H1 (cell line): Measurements from ENCODE around the gene SPATA13. TPM values are rescaled to one million over a fixed set of nuclear protein-coding genes. Genes with fewer than 3 reads are reported as not detected.

Source experiments
- CTCF ChIA-PET: fragments of 300-600 bp; sonication (Branson Sonifier 250); formaldehyde crosslinking; loops from one replicate; lab custom pipeline; 2021; ENCODE audit not compliant: partially characterized antibody; lab: Charles Lee
- POLR2A ChIA-PET: fragments of 300-600 bp; sonication (Branson Sonifier 250); formaldehyde crosslinking; loops from one replicate; lab custom pipeline; 2021; ENCODE audit warnings: inconsistent platforms; ENCODE audit not compliant: partially characterized antibody; lab: Charles Lee
- DNase-seq, 2 experiments: peaks; one replicate each; pipeline versions ENCODE4 v3.0.0 to v3.0.0-alpha.2; 2010 to 2022; ENCODE audit warnings: low spot score in 2 of 2, low read depth in 1 of 2, mixed read lengths in 1 of 2
- FAIRE-seq: peaks from 2 replicates; lab custom pipeline; 2011; peaks lifted over from hg19 to GRCh38; lab: Jason Lieb, UNC
- H2AFZ ChIP-seq: 2 replicates; pipeline ENCODE4 v1.8.1; 2012; ENCODE audit warnings: low read length, inconsistent platforms
- H2AK5ac ChIP-seq: 2 replicates; pipeline ENCODE4 v1.6.1; 2013; ENCODE audit warnings: low read depth, low read length
- H2BK120ac ChIP-seq: replicated peaks from 2 replicates; pipeline ENCODE3; 2013; ENCODE audit warnings: low read depth, low read length, inconsistent platforms
- H2BK12ac ChIP-seq: 2 replicates; pipeline ENCODE4 v1.6.1; 2013; ENCODE audit warnings: low read depth, low read length
- H2BK15ac ChIP-seq: 2 replicates; pipeline ENCODE4 v1.6.1; 2013; ENCODE audit warnings: low read length
- H2BK20ac ChIP-seq: 2 replicates; pipeline ENCODE4 v1.6.1; 2013; ENCODE audit warnings: low read length
- H2BK5ac ChIP-seq: 2 replicates; pipeline ENCODE4 v1.6.1; 2013; ENCODE audit warnings: low read depth, low read length
- H3K14ac ChIP-seq: 2 replicates; pipeline ENCODE4 v1.6.1; 2013; ENCODE audit warnings: inconsistent platforms; ENCODE audit not compliant: insufficient read length
- H3K18ac ChIP-seq: 2 replicates; pipeline ENCODE4 v1.6.1; 2013; ENCODE audit warnings: low read length; ENCODE audit errors: extremely low read depth
- H3K23ac ChIP-seq: 2 replicates; pipeline ENCODE4 v1.6.1; 2013; ENCODE audit warnings: inconsistent platforms; ENCODE audit not compliant: insufficient read length
- H3K23me2 ChIP-seq: 2 replicates; pipeline ENCODE4 v1.6.1; 2013; ENCODE audit warnings: low read depth, low read length
- H3K27ac ChIP-seq: 2 replicates; pipeline ENCODE4 v1.6.1; 2011; ENCODE audit warnings: low read depth, low read length, inconsistent platforms
- H3K27me3 ChIP-seq, 4 experiments: replicated peaks in 1 of 4; 1 replicate in 1 of 4; 2 replicates in 3 of 4; pipeline versions ENCODE4 v1.6.1 to v1.8.1; 2011 to 2013; ENCODE audit warnings: low read length in 3 of 4, mild to moderate bottlenecking in 3 of 4, inconsistent platforms in 2 of 4, mixed read lengths in 2 of 4, moderate library complexity in 1 of 4; ENCODE audit not compliant: control insufficient read depth in 3 of 4, insufficient read depth in 3 of 4; ENCODE audit errors: extremely low read depth in 1 of 4
- H3K36me3 ChIP-seq, 4 experiments: 2 replicates each; pipeline versions ENCODE4 v1.6.1 to v1.8.1; 2011 to 2013; ENCODE audit warnings: mild to moderate bottlenecking in 4 of 4, low read length in 3 of 4, moderate library complexity in 2 of 4, control low read depth in 1 of 4, inconsistent platforms in 1 of 4; ENCODE audit not compliant: insufficient read depth in 4 of 4, control insufficient read depth in 2 of 4
- H3K4ac ChIP-seq: replicated peaks from 2 replicates; pipeline ENCODE3; 2013; ENCODE audit warnings: low read length, low read depth, mixed read lengths, inconsistent platforms; ENCODE audit not compliant: insufficient read length
- H3K4me1 ChIP-seq, 4 experiments: replicated peaks in 1 of 4; 1 replicate in 1 of 4; 2 replicates in 3 of 4; pipeline versions ENCODE4 v1.6.1 to v1.8.1; 2011 to 2013; ENCODE audit warnings: low read length in 3 of 4, inconsistent platforms in 2 of 4, mixed read lengths in 1 of 4; ENCODE audit not compliant: insufficient read depth in 4 of 4, control insufficient read depth in 3 of 4
- H3K4me2 ChIP-seq, 2 experiments: 2 replicates each; pipeline versions ENCODE4 v1.6.1 to v1.8.1; 2011 to 2013; ENCODE audit warnings: low read depth in 2 of 2, low read length in 2 of 2, control low read depth in 1 of 2, inconsistent platforms in 1 of 2, mild to moderate bottlenecking in 1 of 2; ENCODE audit not compliant: insufficient read depth in 1 of 2
- H3K4me3 ChIP-seq, 4 experiments: fragments of 200-600, 300-600 bp in 1 of 4; sonication (generic), shearing (Covaris generic), sonication (Bioruptor Twin) in 1 of 4; 2 replicates each; pipeline versions ENCODE4 v1.5.1 to v1.8.1; 2011 to 2016; ENCODE audit warnings: low read length in 4 of 4, low read depth in 3 of 4, control low read depth in 2 of 4, inconsistent platforms in 2 of 4, mild to moderate bottlenecking in 2 of 4, mixed read lengths in 1 of 4, moderate library complexity in 1 of 4; ENCODE audit not compliant: insufficient read depth in 2 of 4; ENCODE audit errors: extremely low read depth in 1 of 4
- H3K56ac ChIP-seq: replicated peaks from 2 replicates; pipeline ENCODE3; 2013; ENCODE audit warnings: low read depth, mild to moderate bottlenecking, mixed read lengths, low read length, inconsistent platforms; ENCODE audit not compliant: insufficient read length
- H3K79me1 ChIP-seq: 2 replicates; pipeline ENCODE4 v1.6.1; 2013; ENCODE audit warnings: low read depth, low read length, control low read depth
- H3K79me2 ChIP-seq, 2 experiments: 2 replicates each; pipeline versions ENCODE4 v1.6.1 to v1.8.1; 2012 to 2013; ENCODE audit warnings: low read length in 2 of 2, mild to moderate bottlenecking in 2 of 2, inconsistent platforms in 1 of 2; ENCODE audit not compliant: insufficient read depth in 2 of 2, control insufficient read depth in 1 of 2
- H3K9ac ChIP-seq, 4 experiments: replicated peaks in 1 of 4; 1 replicate in 1 of 4; 2 replicates in 3 of 4; pipeline versions ENCODE4 v1.6.1 to v1.8.1; 2011 to 2013; ENCODE audit warnings: low read depth in 3 of 4, low read length in 3 of 4, control low read depth in 2 of 4, mild to moderate bottlenecking in 2 of 4, moderate library complexity in 2 of 4, inconsistent platforms in 1 of 4; ENCODE audit errors: extremely low read depth in 1 of 4
- H3K9me3 ChIP-seq, 2 experiments: 2 replicates each; pipeline versions ENCODE4 v1.6.1 to v1.8.1; 2012 to 2013; ENCODE audit warnings: mild to moderate bottlenecking in 2 of 2, moderate library complexity in 2 of 2, control low read depth in 1 of 2, inconsistent platforms in 1 of 2, low read depth in 1 of 2, low read length in 1 of 2, mixed read lengths in 1 of 2; ENCODE audit not compliant: insufficient read depth in 2 of 2
- H4K20me1 ChIP-seq, 2 experiments: replicated peaks in 1 of 2; 2 replicates each; pipeline versions ENCODE3 to v1.8.1; 2011 to 2013; ENCODE audit warnings: inconsistent platforms in 2 of 2, low read length in 2 of 2, mild to moderate bottlenecking in 1 of 2; ENCODE audit not compliant: insufficient read depth in 2 of 2, control insufficient read depth in 1 of 2
- H4K5ac ChIP-seq: 2 replicates; pipeline ENCODE4 v1.6.1; 2013; ENCODE audit warnings: low read length, low read depth, mixed read lengths, inconsistent platforms; ENCODE audit not compliant: insufficient read length
- H4K8ac ChIP-seq: 2 replicates; pipeline ENCODE4 v1.8.0; 2013; ENCODE audit warnings: mild to moderate bottlenecking, moderate library complexity, low read length, inconsistent platforms; ENCODE audit not compliant: insufficient read depth; ENCODE audit errors: extremely low read depth
- H4K91ac ChIP-seq: replicated peaks from 2 replicates; pipeline ENCODE3; 2013; ENCODE audit warnings: low read length, mixed read lengths, inconsistent platforms; ENCODE audit not compliant: insufficient read length
- BACH1 ChIP-seq: IDR thresholded peaks from 2 replicates; pipeline ENCODE4 v1.6.1; 2012; ENCODE audit warnings: low read length, improper control_type of control experiment
- CTCF ChIP-seq, 3 experiments: IDR thresholded peaks; 1 replicate in 2 of 3; 2 replicates in 1 of 3; pipeline versions ENCODE4 v1.5.1 to v1.6.1; 2011; ENCODE audit warnings: low read length in 3 of 3, mild to moderate bottlenecking in 3 of 3, inconsistent platforms in 2 of 3, low read depth in 1 of 3, moderate library complexity in 1 of 3; ENCODE audit not compliant: insufficient read depth in 1 of 3; ENCODE audit errors: control extremely low read depth in 1 of 3
- E2F6 ChIP-seq: IDR thresholded peaks from 2 replicates; pipeline ENCODE4 v1.6.1; 2012; ENCODE audit warnings: inconsistent platforms
- EGR1 ChIP-seq: IDR thresholded peaks from 2 replicates; pipeline ENCODE4 v1.6.1; 2011; ENCODE audit warnings: low read depth, low read length, borderline replicate concordance
- HDAC2 ChIP-seq, 2 experiments: fragments of 300-600 bp in 1 of 2; sonication (generic) in 1 of 2; IDR thresholded peaks; 2 replicates each; pipeline ENCODE4 v1.6.1; 2011 to 2012; ENCODE audit warnings: low read depth in 2 of 2, low read length in 2 of 2, mild to moderate bottlenecking in 2 of 2, moderate library complexity in 2 of 2, borderline replicate concordance in 1 of 2, inconsistent platforms in 1 of 2
- SAP30 ChIP-seq: fragments of 300-600 bp; sonication (generic); IDR thresholded peaks from 2 replicates; pipeline ENCODE4 v1.7.1; 2012; ENCODE audit warnings: low read length, moderate library complexity, mild to moderate bottlenecking, inconsistent platforms; ENCODE audit not compliant: insufficient read depth, insufficient replicate concordance
- SIN3A ChIP-seq, 2 experiments: IDR thresholded peaks in 1 of 2; conservative IDR thresholded peaks in 1 of 2; 2 replicates each; pipeline ENCODE4 v1.6.1; 2011 to 2012; ENCODE audit warnings: low read length in 2 of 2, improper control_type of control experiment in 1 of 2, low read depth in 1 of 2, mild to moderate bottlenecking in 1 of 2
- SIX5 ChIP-seq: IDR thresholded peaks from 2 replicates; pipeline ENCODE4 v1.6.1; 2011; ENCODE audit warnings: mild to moderate bottlenecking, low read depth, low read length
- TBP ChIP-seq: IDR thresholded peaks from 2 replicates; pipeline ENCODE4 v1.6.1; 2011; ENCODE audit warnings: low read depth, low read length, improper control_type of control experiment
- TCF12 ChIP-seq: IDR thresholded peaks from 2 replicates; pipeline ENCODE4 v1.6.1; 2011; ENCODE audit warnings: low read depth, mild to moderate bottlenecking, low read length
- WGBS, 2 experiments: shearing (Covaris generic) in 1 of 2; methylation state at CpG; one replicate each; pipeline versions ENCODE4 v1.1.6 to v1.1.7; 2013 to 2015; ENCODE audit warnings: low lambda C conversion rate in 2 of 2, mixed read lengths in 2 of 2, inconsistent platforms in 1 of 2, low coverage in 1 of 2, missing lambda C conversion rate in 1 of 2; ENCODE audit not compliant: insufficient replicate concordance in 2 of 2, insufficient coverage in 1 of 2, insufficient read length in 1 of 2; ENCODE audit errors: extremely low coverage in 1 of 2, missing lambda C conversion rate in 1 of 2; 5-methylcytosine and 5-hydroxymethylcytosine counted together
- polyA plus RNA-seq, 7 experiments: library from polyadenylated mRNA; depleted of rRNA in 3 of 7; stranded (reverse) in 5 of 7; unstranded in 2 of 7; fragments of >200 nt in 5 of 7; fragments of 200-250 nt in 2 of 7; gene quantifications; 1 replicate in 5 of 7; 2 replicates in 1 of 7; 4 replicates in 1 of 7; pipeline versions ENCODE4 v1.2.1 to v1.2.3, GENCODE V29; 2011 to 2013; ENCODE audit warnings: missing spikeins in 2 of 7, mixed read lengths in 2 of 7
- total RNA-seq: library from RNA; stranded (reverse); fragmentation: NEBNext Ultra II Directional; extraction: Animal tissue kit (Norgen Biotek cat#: 25700); gene quantifications from 2 replicates; pipeline ENCODE4 v1.2.1, GENCODE V29; 2021

The SPATA13 gene
- total and polyA plus RNA-seq, 2 of the 8 experiments (the other 6 are each of a cell fraction or from before 2014, with no cell fraction given): 12.6 to 30.9 TPM

- Histone ChIP-seq H3K9me3 (no peaks in the 10 kb centered on the region), H2BK5ac (no peak overlapping the region), H2AK5ac (no peak overlapping the region), H2BK15ac (0 out of 2 replicates have a peak overlapping the region, but pooled peaks have one; percentile 75), H3K4me3 (no peak overlapping the region), H3K18ac (no peak overlapping the region; the same call in 1 of the 2 replicates), H2BK12ac (no peak overlapping the region), H2BK20ac (no peak overlapping the region), H4K8ac (no peak overlapping the region), H3K56ac (no peak overlapping the region), H3K23me2 (no peaks in the 10 kb centered on the region), H3K14ac (no peak overlapping the region), H3K9ac (no peak overlapping the region), H3K4me2 (no peak overlapping the region), H2BK120ac (no peak overlapping the region), H4K20me1 (peaks cover 0 to 2% of the 10 kb centered on the region in 2 experiments), H3K79me1 (no peaks in the 10 kb centered on the region), H4K91ac (no peak overlapping the region), H2AFZ (no peak overlapping the region), H3K36me3 (no peaks in the 10 kb centered on the region), H3K27ac (no peak overlapping the region), H3K4me1 (no peaks in the 10 kb centered on the region), H3K23ac (no peak overlapping the region), H3K27me3 (no peaks in the 10 kb centered on the region), H4K5ac (no peak overlapping the region), H3K79me2 (no peaks in the 10 kb centered on the region), H3K4ac (no peak overlapping the region)
- no peak for TF ChIP-seq HDAC2 (IDR thresholded peaks at IDR 0.05; ENCODE audit: borderline replicate concordance in 1 of 2, low read depth in 2 of 2, low read length in 2 of 2)
- TF ChIP-seq CTCF (IDR thresholded peaks at IDR 0.05; ENCODE audit: control extremely low read depth in 1 of 3, insufficient read depth in 1 of 3, low read depth in 1 of 3, low read length in 3 of 3): no peak
- no peak for TF ChIP-seq SIN3A (conservative IDR thresholded peaks at IDR 0.05 in 1 of 2, IDR thresholded peaks at IDR 0.05 in 1 of 2; ENCODE audit: low read depth in 1 of 2, low read length in 2 of 2)
- TF ChIP-seq E2F6: no peak
- TF ChIP-seq SIX5: no peak
- TF ChIP-seq SAP30: no peak
- TF ChIP-seq TCF12: no peak
- TF ChIP-seq BACH1: no peak
- TF ChIP-seq EGR1: no peak
- no peak for TF ChIP-seq TBP
- FAIRE-seq (no peak), DNase-seq (no peak)
- CTCF ChIA-PET: interaction anchor here (1.1 to 1.2 kb wide), 2 partner anchors 45 to 411 kb away, joined by 3 read pairs; no protein-coding TSS in a partner anchor
- WGBS, 2 experiments: 93% methylated on average over 7 of the region's 7 CpGs; no CpG with 5 or more reads in 1 of the 2 experiments
- POLR2A ChIA-PET: no interaction called here
Observed at GRCh38 chr13:24273926-24274325, 113.4 kb downstream of the SPATA13 start.
